CD4-positive, alpha-beta T cell treated with Interleukin-15 for 4 hours (primary cell): ENCODE measurements around the gene PKNOX2.

Experiments used
- DNase-seq: peaks from one replicate; pipeline ENCODE4 v3.0.0-alpha.2; 2020; ENCODE audit warnings: low spot score

The PKNOX2 gene

GRCh38 chr11:125174057-125174456 is 9.5 kb downstream of the PKNOX2 start:
- DNase-seq, result no peak

GRCh38 chr11:125174686-125175085 is 10.1 kb downstream of the PKNOX2 start:
- DNase-seq, result no peak

GRCh38 chr11:125175166-125175565 is 10.6 kb downstream of the PKNOX2 start:
- DNase-seq, result no peak

- DNase-seq, result no peak
Measured at GRCh38 chr11:125175896-125176575, 11.5 kb downstream of the PKNOX2 start.

GRCh38 chr11:125176866-125177265 is 12.3 kb downstream of the PKNOX2 start:
- DNase-seq, result no peak

GRCh38 chr11:125177543-125177942 is 13.0 kb downstream of the PKNOX2 start:
- DNase-seq, result no peak

GRCh38 chr11:125179346-125179745 is 14.8 kb downstream of the PKNOX2 start:
- no peak for DNase-seq

GRCh38 chr11:125179895-125180294 is 15.3 kb downstream of the PKNOX2 start:
- DNase-seq, result no peak

- no peak for DNase-seq
Measured at GRCh38 chr11:125180413-125181305, 16.1 kb downstream of the PKNOX2 start.

- DNase-seq, result no peak
Measured at GRCh38 chr11:125182573-125182972, 18.0 kb downstream of the PKNOX2 start.

- DNase-seq, result no peak
Measured at GRCh38 chr11:125183641-125184040, 19.1 kb downstream of the PKNOX2 start.

- no peak for DNase-seq
Measured at GRCh38 chr11:125188021-125188420, 23.5 kb downstream of the PKNOX2 start.

- DNase-seq, result no peak
Measured at GRCh38 chr11:125190566-125190965, 26.0 kb downstream of the PKNOX2 start.

GRCh38 chr11:125192183-125192582 is 27.6 kb downstream of the PKNOX2 start:
- no peak for DNase-seq

- no peak for DNase-seq
Measured at GRCh38 chr11:125192717-125193415, 28.3 kb downstream of the PKNOX2 start.

- DNase-seq, result no peak
Measured at GRCh38 chr11:125193416-125193726, 28.8 kb downstream of the PKNOX2 start.

GRCh38 chr11:125193841-125194240 is 29.3 kb downstream of the PKNOX2 start:
- DNase-seq, result no peak

GRCh38 chr11:125199915-125200314 is 35.4 kb downstream of the PKNOX2 start:
- DNase-seq, result no peak

- DNase-seq, result no peak
Measured at GRCh38 chr11:125200441-125200840, 35.9 kb downstream of the PKNOX2 start.

- no peak for DNase-seq
Measured at GRCh38 chr11:125201525-125202141, 37.1 kb downstream of the PKNOX2 start.

GRCh38 chr11:125202362-125202880 is 37.9 kb downstream of the PKNOX2 start:
- DNase-seq, result no peak

GRCh38 chr11:125202977-125203376 is 38.4 kb downstream of the PKNOX2 start:
- no peak for DNase-seq
